ENCODE results near the gene ANKRD13D.

ANKRD13D gene

GRCh38 chr11:67332081-67332691 lies 43.1 kb downstream of the ANKRD13D start:
- DNase-seq = no peak

GRCh38 chr11:67337257-67337656 lies 48.2 kb downstream of the ANKRD13D start:
- no peak for DNase-seq

- no peak for DNase-seq
These were observed 55.2 kb downstream of the ANKRD13D start for GRCh38 chr11:67344264-67344663.

- DNase-seq = no peak
These were observed 56.3 kb downstream of the ANKRD13D start for GRCh38 chr11:67345247-67345919.

- peak; percentile 41 for DNase-seq
These were observed 57.1 kb downstream of the ANKRD13D start for GRCh38 chr11:67345920-67346819.

- no peak for DNase-seq
These were observed 59.1 kb downstream of the ANKRD13D start for GRCh38 chr11:67347964-67348749.

- DNase-seq = no peak
These were observed 59.9 kb downstream of the ANKRD13D start for GRCh38 chr11:67349036-67349435.

GRCh38 chr11:67349457-67349856 lies 60.4 kb downstream of the ANKRD13D start:
- no peak for DNase-seq

GRCh38 chr11:67349928-67350465 lies 60.9 kb downstream of the ANKRD13D start:
- DNase-seq = no peak

- DNase-seq = peak; percentile 51
These were observed 62.3 kb downstream of the ANKRD13D start for GRCh38 chr11:67351275-67352005.
